ENCODE data around the gene C5orf24.
"Not testable (repeated sequence)": the region's sequence is repeated elsewhere in the genome, so short reads cannot be mapped to it uniquely, and the experiment has no call there.

Gene C5orf24

GRCh38 chr5:134845852-134846640, at the start of gene C5orf24:
TSS of gene C5orf24 (plus strand) at chr5:134845968. CDS start at chr5:134854901, 8,933 bp downstream.
- intact Hi-C loops (cut with DNase I), result loop anchor here (2.0 to 10.0 kb wide), 3 partner anchors 29 to 91 kb away; partner anchors contain the start of genes DDX46, PCBD2 and TXNDC15
- peak; percentile 89 to 98 (median 96) for DNase-seq

GRCh38 chr5:134798468-134798867, 47.3 kb upstream of the C5orf24 start:
- no peak for DNase-seq
- intact Hi-C loops (cut with DNase I), result no loop called here

GRCh38 chr5:134803821-134804220, 41.9 kb upstream of the C5orf24 start:
- DNase-seq, result peak in 32 of 42 donors; percentile 5 to 77 (median 36)
- intact Hi-C loops (cut with DNase I), result no loop called here

- no peak for DNase-seq
- intact Hi-C loops (cut with DNase I), result no loop called here
Measured at GRCh38 chr5:134813407-134813806, 32.4 kb upstream of the C5orf24 start.

- DNase-seq, result no peak
- intact Hi-C loops (cut with DNase I), result no loop called here
Measured at GRCh38 chr5:134813827-134814226, 31.9 kb upstream of the C5orf24 start.

GRCh38 chr5:134817006-134817405, 28.8 kb upstream of the C5orf24 start:
- DNase-seq, result no peak
- intact Hi-C loops (cut with DNase I), result no loop called here

- no peak for DNase-seq
- intact Hi-C loops (cut with DNase I), result no loop called here
Measured at GRCh38 chr5:134818776-134819175, 27.0 kb upstream of the C5orf24 start.

GRCh38 chr5:134819407-134819963, 26.3 kb upstream of the C5orf24 start:
- DNase-seq, result no peak
- intact Hi-C loops (cut with DNase I), result no loop called here

- no peak for DNase-seq
- intact Hi-C loops (cut with DNase I), result no loop called here
Measured at GRCh38 chr5:134821841-134822240, 23.9 kb upstream of the C5orf24 start.

GRCh38 chr5:134824681-134825080, 21.1 kb upstream of the C5orf24 start:
- no peak for DNase-seq
- intact Hi-C loops (cut with DNase I), result no loop called here

- no peak for DNase-seq
Measured at GRCh38 chr5:134825212-134825611, 20.6 kb upstream of the C5orf24 start.

GRCh38 chr5:134833340-134834032, 12.3 kb upstream of the C5orf24 start:
- no peak for DNase-seq
- intact Hi-C loops (cut with DNase I), result no loop called here

More at GRCh38 chr5:134825212-134825611, 20.6 kb upstream of the C5orf24 start:
- intact Hi-C loops (cut with DNase I), result no loop called here

GRCh38 chr5:134835623-134836022, 10.1 kb upstream of the C5orf24 start:
- no peak for DNase-seq

GRCh38 chr5:134837530-134838181, 8.1 kb upstream of the C5orf24 start:
- no peak for DNase-seq
- intact Hi-C loops (cut with DNase I), result no loop called here

More at GRCh38 chr5:134835623-134836022, 10.1 kb upstream of the C5orf24 start:
- intact Hi-C loops (cut with DNase I), result no loop called here

- intact Hi-C loops (cut with DNase I); DNase-seq: not testable (repeated sequence)
Measured at GRCh38 chr5:134838361-134838760, 7.4 kb upstream of the C5orf24 start.

- DNase-seq, result no peak
- intact Hi-C loops (cut with DNase I), result loop anchor here (10.0 kb wide), 1 partner anchor 86 kb away; the partner anchor contains the start of gene DDX46
Measured at GRCh38 chr5:134840811-134841210, 5.0 kb upstream of the C5orf24 start.

- intact Hi-C loops (cut with DNase I), result loop anchor here (10.0 kb wide), 1 partner anchor 89 kb away; the partner anchor contains the start of gene DDX46
Measured at GRCh38 chr5:134844252-134844651, 1.5 kb upstream of the C5orf24 start.

GRCh38 chr5:134845335-134845851, 375 bp upstream of the C5orf24 start:
- peak in 3 of 42 donors; percentile 6 to 25 (median 17) for DNase-seq
- intact Hi-C loops (cut with DNase I), result loop anchor here (5.0 to 10.0 kb wide), 2 partner anchors 62 to 91 kb away; partner anchors contain the start of genes DDX46 and PCBD2

More at GRCh38 chr5:134844252-134844651, 1.5 kb upstream of the C5orf24 start:
- DNase-seq, result no peak

- intact Hi-C loops (cut with DNase I), result loop anchor here (2.0 to 10.0 kb wide), 3 partner anchors 28 to 92 kb away; partner anchors contain the start of genes DDX46, PCBD2 and TXNDC15
Measured at GRCh38 chr5:134846641-134846960, 833 bp downstream of the C5orf24 start.

More at GRCh38 chr5:134846641-134846960, 833 bp downstream of the C5orf24 start:
- DNase-seq, result peak in 2 of 42 donors; percentile 3 to 8

Data from head of caudate nucleus (tissue), 42 donors.